ENCODE data around the gene CNN1. TPM values are rescaled to one million over a fixed set of nuclear protein-coding genes. Genes with fewer than 3 reads are reported as not detected.

Gene CNN1
- total and polyA plus RNA-seq, 9 of the 15 experiments (the other 6 are each of a cell fraction or from before 2014, with no cell fraction given): 0.23 to 10.6 (median 5.2) TPM

GRCh38 chr19:11598103-11598483, 59.4 kb downstream of the CNN1 start (continued):
- TF ChIP-seq MLLT1 (IDR thresholded peaks at IDR 0.05) (peak in 1 of 2 experiments; percentile 24; a peak in 1 of 4 replicates), RBM25 (IDR thresholded peaks at IDR 0.05; ENCODE audit: low read depth, low read length, severe bottlenecking) (peak; percentile 44), ZNF766 (CRISPR knock-in tag; conservative IDR thresholded peaks at IDR 0.05) (0 out of 2 replicates have a peak, but pooled peaks have one; percentile 7), ZNF232 (CRISPR knock-in tag; IDR thresholded peaks at IDR 0.05) (no peak)

- H3K27me3 ChIP-seq (ENCODE audit: control insufficient read depth in 2 of 2, insufficient read depth in 2 of 2, low read length in 2 of 2): no peaks in the 10 kb centered on the region
- no peaks in the 10 kb centered on the region for H4K20me1 ChIP-seq (replicated peaks; ENCODE audit: control insufficient read depth, insufficient read depth, low read length)
- H2AFZ ChIP-seq (ENCODE audit: low read depth, low read length): no peak overlapping the region
- H3K79me2 ChIP-seq (ENCODE audit: control insufficient read depth, insufficient read depth, low read length): peaks cover 60% of the 10 kb centered on the region
- WGBS (ENCODE audit: insufficient coverage, low coverage, missing lambda C conversion rate): 94% methylated on average over 2 of the region's 2 CpGs
- no peak for ATAC-seq
- H3K4me2 ChIP-seq (ENCODE audit: insufficient read depth, low read length): peak overlapping the region; percentile 88
- peak overlapping the region; percentile 89; the same call in 1 of the 2 replicates for H3K4me3 ChIP-seq
- in situ Hi-C loops (cut with MboI) (no loop called here), intact Hi-C loops (cut with micrococcal nuclease) (no loop called here)
- H3K9me3 ChIP-seq (replicated peaks; ENCODE audit: control insufficient read depth, insufficient read depth, low read depth, low read length): peaks cover 5% of the 10 kb centered on the region; the same call in 1 of the 2 replicates
- BruUV-seq (replicated peaks): no TSS peak
- no peak for DNase-seq (ENCODE audit: extremely low read depth in 1 of 4, low spot score in 3 of 4)
- H3K36me3 ChIP-seq (ENCODE audit: control insufficient read depth, insufficient read depth, low read length): peaks cover 30% of the 10 kb centered on the region
- H3K27ac ChIP-seq (ENCODE audit: extremely low read depth, low read depth, low read length): peak overlapping the region; percentile 97; the same call in 2 of the 3 replicates
- TF ChIP-seq NFIC (IDR thresholded peaks at IDR 0.05) (peak; percentile 58), ETS1 (conservative IDR thresholded peaks at IDR 0.05; ENCODE audit: control insufficient read depth, low read depth, low read length) (no peak)
- peak overlapping the region; percentile 73 to 96; a peak in 2 of 4 replicates for H3K9ac ChIP-seq (ENCODE audit: insufficient read depth in 1 of 2, low read depth in 2 of 2, low read length in 2 of 2)
- POLR2A ChIA-PET: interaction anchor here (0.6 kb wide), 1 partner anchor 101 kb away, joined by 3 read pairs; no protein-coding TSS in a partner anchor
- FAIRE-seq: no peak
- no peaks in the 10 kb centered on the region for H3K9me1 ChIP-seq (ENCODE audit: control insufficient read depth, insufficient read depth, low read length)
- H3K4me1 ChIP-seq (replicated peaks in 1 of 2; ENCODE audit: control insufficient read depth in 2 of 2, insufficient read depth in 2 of 2, low read length in 2 of 2): peaks cover 7 to 15% of the 10 kb centered on the region in 2 experiments
- CTCF ChIA-PET (ENCODE audit: low intra/inter-chr PET ratio): interaction anchor here (1.1 kb wide), 1 partner anchor 38 kb away, joined by 3 read pairs; no protein-coding TSS in a partner anchor
Observed at GRCh38 chr19:11598746-11599145, 60.1 kb downstream of the CNN1 start.
